WERI-Rb-1 (cell line): Measurements from ENCODE around the gene KPNA2.
"Not testable (repeated sequence)": the region's sequence is repeated elsewhere in the genome, so short reads cannot be mapped to it uniquely, and the experiment has no call there.

Source experiments
- DNase-seq: peaks from one replicate; pipeline ENCODE4 v3.0.0-alpha.2; 2020
- H3K27ac ChIP-seq: fragments of 250-450 bp; sonication (Bioruptor Pico); 2 replicates; pipeline ENCODE4 v1.5.1; 2020; ENCODE audit warnings: mild to moderate bottlenecking, moderate library complexity
- H3K27me3 ChIP-seq: fragments of 250-450 bp; sonication (Bioruptor Pico); 2 replicates; pipeline ENCODE4 v1.5.1; 2021; ENCODE audit warnings: mild to moderate bottlenecking, low read depth, moderate library complexity; ENCODE audit not compliant: insufficient read depth, severe bottlenecking
- H3K36me3 ChIP-seq: fragments of 250-450 bp; sonication (Bioruptor Pico); 2 replicates; pipeline ENCODE4 v1.5.1; 2020; ENCODE audit warnings: mild to moderate bottlenecking, moderate library complexity
- H3K4me3 ChIP-seq: 2 replicates; pipeline ENCODE4 v1.5.1; 2011; ENCODE audit warnings: low read depth, mild to moderate bottlenecking, control low read depth, low read length
- H3K9me3 ChIP-seq: fragments of 250-450 bp; sonication (Bioruptor Pico); 2 replicates; pipeline ENCODE4 v1.5.1; 2021; ENCODE audit warnings: mild to moderate bottlenecking, moderate library complexity; ENCODE audit not compliant: severe bottlenecking
- TF ChIP-seq, protein P1 (sequence below): IDR thresholded peaks from 2 replicates; pipeline ENCODE4 v1.5.1; 2011; ENCODE audit warnings: low read depth, mild to moderate bottlenecking, control low read depth, inconsistent platforms, low read length

KPNA2 gene

DNA sequence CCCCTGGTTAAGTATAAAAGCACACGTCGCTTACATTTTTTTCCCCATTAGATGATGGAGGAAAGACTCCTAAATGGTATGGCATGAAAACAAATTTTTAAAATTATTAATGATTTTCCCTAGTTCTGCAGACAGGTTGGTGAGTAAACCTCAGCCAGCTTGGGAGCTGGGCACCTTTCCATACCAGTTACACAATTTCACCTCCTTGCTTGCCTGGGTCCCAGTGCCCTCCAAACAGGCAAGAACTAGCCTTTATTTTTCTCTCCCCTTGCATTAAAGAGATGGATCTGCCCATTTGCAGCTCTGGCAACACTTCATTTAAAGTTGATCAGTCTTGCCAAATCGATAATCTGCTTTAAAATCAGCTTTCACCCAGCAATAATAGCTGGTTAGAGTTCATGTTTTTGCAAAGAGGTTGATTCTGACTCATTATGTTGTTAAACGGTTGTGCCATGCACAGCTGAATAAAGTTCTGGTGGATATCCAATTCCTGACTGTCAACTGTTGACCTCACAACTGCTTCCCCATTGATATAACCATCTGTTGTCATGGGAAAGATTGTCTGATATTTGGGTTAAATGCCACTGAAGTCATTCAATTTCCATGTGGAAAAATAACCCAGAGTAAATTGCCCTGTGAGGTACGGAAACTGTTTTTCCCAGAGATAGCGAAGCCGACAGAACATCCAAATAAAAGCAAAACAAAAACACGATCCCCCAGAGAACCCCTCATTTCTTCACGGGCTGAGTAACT lies 40.5 kb upstream of the KPNA2 start:
- TF ChIP-seq, protein P1, sequence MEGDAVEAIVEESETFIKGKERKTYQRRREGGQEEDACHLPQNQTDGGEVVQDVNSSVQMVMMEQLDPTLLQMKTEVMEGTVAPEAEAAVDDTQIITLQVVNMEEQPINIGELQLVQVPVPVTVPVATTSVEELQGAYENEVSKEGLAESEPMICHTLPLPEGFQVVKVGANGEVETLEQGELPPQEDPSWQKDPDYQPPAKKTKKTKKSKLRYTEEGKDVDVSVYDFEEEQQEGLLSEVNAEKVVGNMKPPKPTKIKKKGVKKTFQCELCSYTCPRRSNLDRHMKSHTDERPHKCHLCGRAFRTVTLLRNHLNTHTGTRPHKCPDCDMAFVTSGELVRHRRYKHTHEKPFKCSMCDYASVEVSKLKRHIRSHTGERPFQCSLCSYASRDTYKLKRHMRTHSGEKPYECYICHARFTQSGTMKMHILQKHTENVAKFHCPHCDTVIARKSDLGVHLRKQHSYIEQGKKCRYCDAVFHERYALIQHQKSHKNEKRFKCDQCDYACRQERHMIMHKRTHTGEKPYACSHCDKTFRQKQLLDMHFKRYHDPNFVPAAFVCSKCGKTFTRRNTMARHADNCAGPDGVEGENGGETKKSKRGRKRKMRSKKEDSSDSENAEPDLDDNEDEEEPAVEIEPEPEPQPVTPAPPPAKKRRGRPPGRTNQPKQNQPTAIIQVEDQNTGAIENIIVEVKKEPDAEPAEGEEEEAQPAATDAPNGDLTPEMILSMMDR: no peak
- no peak overlapping the region for H3K27ac ChIP-seq
- peak overlapping the region; percentile 71 for H3K4me3 ChIP-seq
- H3K27me3 ChIP-seq: no peaks in the 10 kb centered on the region
- no peaks in the 10 kb centered on the region for H3K9me3 ChIP-seq
- H3K36me3 ChIP-seq: peaks cover 3% of the 10 kb centered on the region
- DNase-seq: no peak

GRCh38 chr17:67995570-67996263 lies 39.8 kb upstream of the KPNA2 start:
- no peak overlapping the region for H3K4me3 ChIP-seq
- H3K36me3 ChIP-seq: peaks cover 3% of the 10 kb centered on the region
- no peak overlapping the region for H3K27ac ChIP-seq
- no peak for DNase-seq
- H3K27me3 ChIP-seq: no peaks in the 10 kb centered on the region
- TF ChIP-seq, protein P1: no peak
- H3K9me3 ChIP-seq: no peaks in the 10 kb centered on the region

DNA sequence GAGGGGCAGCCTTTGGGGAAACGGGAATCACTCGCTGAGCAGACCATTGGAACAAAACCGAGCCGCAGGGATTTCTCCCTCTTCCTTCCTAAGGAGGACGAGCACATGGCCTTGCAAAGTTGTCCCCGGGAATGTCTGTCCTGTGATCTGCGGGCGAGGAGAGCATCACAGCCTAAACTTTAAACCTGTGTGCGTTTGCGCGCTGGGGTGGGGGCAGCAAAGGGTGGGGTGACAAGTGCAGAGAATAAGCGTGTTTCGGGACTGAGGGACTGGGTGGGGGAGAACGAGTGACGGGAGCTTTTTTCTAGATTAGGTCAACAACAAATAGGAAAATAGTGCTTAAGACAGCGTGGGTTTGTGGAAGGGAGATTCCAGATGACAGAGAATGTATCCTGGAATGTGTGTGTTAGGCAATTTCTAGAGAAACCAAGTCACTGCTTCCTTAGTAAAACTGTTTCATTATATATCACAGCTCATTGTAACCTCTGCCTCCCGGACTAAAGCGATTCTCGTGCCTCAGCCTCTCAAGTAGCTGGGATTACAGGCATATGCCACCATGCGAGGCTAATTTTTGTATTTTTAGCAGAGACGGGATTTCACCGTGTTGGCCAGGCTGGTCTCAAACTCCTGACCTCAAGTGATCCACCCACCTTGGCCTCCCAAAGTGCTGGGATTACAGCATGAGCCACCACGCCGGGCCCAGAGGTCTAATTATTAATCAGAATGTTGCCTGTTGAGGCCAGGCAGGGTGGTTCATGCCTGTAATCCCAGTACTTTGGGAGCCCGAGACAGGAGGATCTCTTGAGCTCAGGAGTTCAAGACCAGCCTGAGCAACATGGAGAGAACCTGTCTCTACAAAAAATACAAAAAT lies 39.0 kb upstream of the KPNA2 start, which contains the start of gene C17orf58:
C17orf58 (minus strand) TSS at position 169 of the 871 bp plus-strand sequence. CDS start 271 bp downstream, outside the sequence.
- not testable (repeated sequence) for H3K27ac ChIP-seq, H3K9me3 ChIP-seq, DNase-seq, H3K4me3 ChIP-seq, H3K36me3 ChIP-seq, H3K27me3 ChIP-seq

DNA sequence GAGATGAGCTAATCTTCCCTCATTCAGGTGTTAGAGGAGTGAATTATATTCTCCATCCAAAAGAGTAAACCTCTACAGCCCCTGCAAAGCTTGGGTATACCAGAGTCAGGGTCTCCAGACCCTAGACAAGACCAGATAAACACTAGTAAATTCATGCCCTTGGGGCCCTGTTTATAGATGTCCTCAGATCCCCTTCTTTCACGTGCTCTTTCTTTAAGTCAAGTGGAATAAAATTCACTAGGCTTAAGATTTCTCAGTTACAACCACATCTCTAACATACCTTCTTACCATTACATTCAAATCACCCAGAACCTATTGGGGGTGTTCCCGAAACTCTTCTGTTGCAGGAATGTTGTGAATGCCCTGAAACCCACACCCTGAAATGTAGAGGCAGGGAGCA lies 37.1 kb upstream of the KPNA2 start:
- DNase-seq: no peak
- Histone ChIP-seq H3K27ac (no peak overlapping the region), H3K36me3 (no peaks in the 10 kb centered on the region), H3K4me3 (no peak overlapping the region), H3K9me3 (peaks cover 3% of the 10 kb centered on the region), H3K27me3 (no peaks in the 10 kb centered on the region)
- TF ChIP-seq, protein P1: no peak

GRCh38 chr17:67999291-67999911 lies 36.1 kb upstream of the KPNA2 start:
- DNase-seq: no peak
- Histone ChIP-seq H3K27me3 (no peaks in the 10 kb centered on the region), H3K27ac (no peak overlapping the region), H3K4me3 (no peak overlapping the region), H3K36me3 (no peaks in the 10 kb centered on the region), H3K9me3 (peaks cover 3% of the 10 kb centered on the region)
- TF ChIP-seq, protein P1: no peak
